HFF-Myc (cell line): ENCODE results near the gene CUL2.

Experiments
- DNase-seq: peaks from one replicate; pipeline ENCODE4 v3.0.0-alpha.2; 2011; ENCODE audit warnings: low read depth; ENCODE audit errors: extremely low read depth
- H3K4me3 ChIP-seq: replicated peaks from 2 replicates; pipeline ENCODE4 v1.5.1; 2011; ENCODE audit warnings: low read depth, mild to moderate bottlenecking, control low read depth, low read length
- CTCF ChIP-seq: IDR thresholded peaks from 2 replicates; pipeline ENCODE4 v1.5.1; 2012; ENCODE audit warnings: mild to moderate bottlenecking, low read depth, low read length, control low read depth; ENCODE audit errors: missing control alignments

Gene CUL2

GRCh38 chr10:35035606-35036005, 54.5 kb downstream of the CUL2 start:
- H3K4me3 ChIP-seq, result no peak overlapping the region
- DNase-seq, result no peak
- no peak for TF ChIP-seq CTCF

GRCh38 chr10:35027567-35027966, 62.6 kb downstream of the CUL2 start:
- H3K4me3 ChIP-seq, result no peak overlapping the region
- no peak for DNase-seq
- TF ChIP-seq CTCF, result peak; percentile 26

- DNase-seq, result no peak
- no peak for TF ChIP-seq CTCF
- no peak overlapping the region for H3K4me3 ChIP-seq
Observed at GRCh38 chr10:35025916-35026315, 64.2 kb downstream of the CUL2 start.

GRCh38 chr10:35020481-35020880, 69.7 kb downstream of the CUL2 start:
- TF ChIP-seq CTCF, result no peak
- no peak overlapping the region for H3K4me3 ChIP-seq
- no peak for DNase-seq

- no peak for TF ChIP-seq CTCF
- DNase-seq, result no peak
- H3K4me3 ChIP-seq, result no peak overlapping the region
Observed at GRCh38 chr10:35019041-35020024, 70.8 kb downstream of the CUL2 start.

- H3K4me3 ChIP-seq, result no peak overlapping the region
Observed at GRCh38 chr10:35017608-35018007, 72.5 kb downstream of the CUL2 start.

More at GRCh38 chr10:35017608-35018007, 72.5 kb downstream of the CUL2 start:
- DNase-seq, result no peak
- TF ChIP-seq CTCF, result no peak
